Glomerular visceral epithelial cell (primary cell): Measurements from ENCODE around the gene ELL2.
A peak's percentile ranks its signal among the peaks of the same experiment; 100 is the strongest.
"Not testable (repeated sequence)": the region's sequence is repeated elsewhere in the genome, so short reads cannot be mapped to it uniquely, and the experiment has no call there.

ENCODE experiments used
- DNase-seq: peaks from one replicate; pipeline ENCODE4 v3.0.0-alpha.2; 2016; ENCODE audit errors: extremely low spot score

The ELL2 gene

GRCh38 chr5:95880081-95880926 is 81.3 kb downstream of the ELL2 start:
- DNase-seq, result no peak

GRCh38 chr5:95879661-95880060 is 82.0 kb downstream of the ELL2 start:
- no peak for DNase-seq

GRCh38 chr5:95878417-95879323 is 83.0 kb downstream of the ELL2 start:
- DNase-seq, result no peak

GRCh38 chr5:95876782-95877181 is 84.9 kb downstream of the ELL2 start:
- no peak for DNase-seq

- no peak for DNase-seq
Measured at GRCh38 chr5:95874246-95874645, 87.4 kb downstream of the ELL2 start.

- DNase-seq, result no peak
Measured at GRCh38 chr5:95873351-95873750, 88.3 kb downstream of the ELL2 start.

- DNase-seq, result no peak
Measured at GRCh38 chr5:95872346-95873268, 89.0 kb downstream of the ELL2 start.

- DNase-seq, result no peak
Measured at GRCh38 chr5:95871146-95871806, 90.4 kb downstream of the ELL2 start.

- no peak for DNase-seq
Measured at GRCh38 chr5:95870105-95870672, 91.5 kb downstream of the ELL2 start.

GRCh38 chr5:95869173-95869855 is 92.3 kb downstream of the ELL2 start:
- not testable (repeated sequence) for DNase-seq

GRCh38 chr5:95868136-95868535 is 93.5 kb downstream of the ELL2 start:
- no peak for DNase-seq

- no peak for DNase-seq
Measured at GRCh38 chr5:95866435-95867040, 95.1 kb downstream of the ELL2 start.

- no peak for DNase-seq
Measured at GRCh38 chr5:95864944-95865504, 96.6 kb downstream of the ELL2 start.

- DNase-seq, result no peak
Measured at GRCh38 chr5:95864456-95864855, 97.2 kb downstream of the ELL2 start.

GRCh38 chr5:95863383-95863757 is 98.3 kb downstream of the ELL2 start:
- DNase-seq, result no peak

GRCh38 chr5:95862671-95863382 is 98.8 kb downstream of the ELL2 start:
- no peak for DNase-seq

- DNase-seq, result peak; percentile 85
Measured at GRCh38 chr5:95861864-95862561, 99.6 kb downstream of the ELL2 start.

- peak; percentile 94 for DNase-seq
Measured at GRCh38 chr5:95861221-95861863, 100.3 kb downstream of the ELL2 start.
